ENCODE results near the gene CABS1.

DNA sequence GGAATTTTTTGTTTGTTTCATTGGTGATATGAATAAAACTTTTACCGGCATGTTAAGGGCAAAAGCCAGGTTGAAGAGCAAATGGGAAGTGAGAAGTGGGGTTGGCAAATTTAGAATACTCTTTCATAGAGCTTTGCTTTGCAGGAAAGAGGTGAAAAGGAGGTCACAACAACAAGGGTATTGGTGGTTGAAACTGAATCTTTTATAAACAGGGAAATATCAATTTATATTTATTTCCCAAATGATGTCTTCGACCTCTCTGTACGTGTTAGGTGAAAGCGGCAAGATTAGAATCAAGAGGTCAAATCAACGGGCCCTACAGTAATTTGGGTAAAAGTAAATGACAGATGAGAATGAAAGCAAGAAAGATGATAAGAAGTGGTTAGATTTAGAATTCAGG is 29.2 kb downstream of the CABS1 start:
- TF ChIP-seq TCF12 (IDR thresholded peaks at IDR 0.05; ENCODE audit: low read depth) (no peak), NFIC (IDR thresholded peaks at IDR 0.05) (no peak), ZBTB7A (IDR thresholded peaks at IDR 0.05; ENCODE audit: low read depth) (no peak), REST (IDR thresholded peaks at IDR 0.05; ENCODE audit: low read depth) (no peak), TAF1 (IDR thresholded peaks at IDR 0.05; ENCODE audit: low read depth) (no peak), EP300 (IDR thresholded peaks at IDR 0.05; ENCODE audit: borderline replicate concordance) (no peak), RAD21 (IDR thresholded peaks at IDR 0.05; ENCODE audit: low read depth) (no peak), TEAD4 (IDR thresholded peaks at IDR 0.05) (no peak), YY1 (IDR thresholded peaks at IDR 0.05; ENCODE audit: low read depth) (no peak), EGR1 (IDR thresholded peaks at IDR 0.05) (no peak), CEBPB (IDR thresholded peaks at IDR 0.05) (no peak), CREB1 (IDR thresholded peaks at IDR 0.05; ENCODE audit: low read depth) (no peak), FOXM1 (IDR thresholded peaks at IDR 0.05; ENCODE audit: borderline replicate concordance, low read depth) (no peak)
- TF ChIP-seq, protein P1, sequence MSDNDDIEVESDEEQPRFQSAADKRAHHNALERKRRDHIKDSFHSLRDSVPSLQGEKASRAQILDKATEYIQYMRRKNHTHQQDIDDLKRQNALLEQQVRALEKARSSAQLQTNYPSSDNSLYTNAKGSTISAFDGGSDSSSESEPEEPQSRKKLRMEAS (IDR thresholded peaks at IDR 0.05) = no peak
